WTC11 (cell line): Measurements from ENCODE around the gene TMCC1. TPM values are rescaled to one million over a fixed set of nuclear protein-coding genes. Genes with fewer than 3 reads are reported as not detected.

Experiments used
- ATAC-seq: fragments of 200-7000 bp; cut with Tn5 transposase; 2 replicates; pipeline ENCODE4 v1.10.0; 2021; ENCODE audit warnings: mild to moderate bottlenecking, moderate library complexity
- CTCF ChIA-PET: fragments of 300-600 bp; sonication (Branson Sonifier 250); formaldehyde crosslinking; loops from one replicate; lab custom pipeline; 2021; ENCODE audit warnings: antibody characterized with exemption; lab: Charles Lee
- POLR2A ChIA-PET: fragments of 350-600 bp; sonication (Branson Sonifier 250); formaldehyde crosslinking; loops from one replicate; lab custom pipeline; 2021; ENCODE audit warnings: antibody characterized with exemption; lab: Charles Lee
- DNase-seq: peaks from one replicate; pipeline ENCODE4 v3.0.0; 2021; ENCODE audit warnings: low spot score
- H3K27ac Mint-ChIP-seq: 2 replicates; pipeline ENCODE4 v1.8.0; 2021; ENCODE audit warnings: mixed read lengths
- H3K27me3 Mint-ChIP-seq: 2 replicates; pipeline ENCODE4 v1.8.0; 2021; ENCODE audit warnings: low read depth, mild to moderate bottlenecking, moderate library complexity, mixed read lengths
- H3K36me3 Mint-ChIP-seq: 2 replicates; pipeline ENCODE4 v1.8.0; 2021; ENCODE audit warnings: mixed read lengths
- H3K4me1 Mint-ChIP-seq: 2 replicates; pipeline ENCODE4 v1.8.0; 2022; ENCODE audit warnings: mixed read lengths
- H3K4me3 Mint-ChIP-seq: 2 replicates; pipeline ENCODE4 v1.8.0; 2021; ENCODE audit warnings: mild to moderate bottlenecking, moderate library complexity, mixed read lengths
- H3K9me3 Mint-ChIP-seq: 2 replicates; pipeline ENCODE4 v1.8.0; 2021; ENCODE audit warnings: mixed read lengths
- ATF6 ChIP-seq: sonication (generic); formaldehyde crosslinking; IDR thresholded peaks from 2 replicates; pipeline ENCODE4 v1.8.1; 2023; ENCODE audit warnings: mild to moderate bottlenecking, missing genetic modification reagents
- ETV6 ChIP-seq: sonication (generic); formaldehyde crosslinking; IDR thresholded peaks from 2 replicates; pipeline ENCODE4 v1.8.1; 2022; ENCODE audit warnings: mild to moderate bottlenecking, missing genetic modification reagents
- FOXP4 ChIP-seq: sonication (generic); formaldehyde crosslinking; IDR thresholded peaks from 2 replicates; pipeline ENCODE4 v1.8.0; 2022; ENCODE audit warnings: mild to moderate bottlenecking, missing genetic modification reagents
- HMGA2 ChIP-seq: fragments of 250-450 bp; sonication (Bioruptor Pico); IDR thresholded peaks from 2 replicates; pipeline ENCODE4 v1.4.0; 2021; ENCODE audit warnings: mild to moderate bottlenecking, moderate library complexity
- MAX ChIP-seq: sonication (generic); formaldehyde crosslinking; IDR thresholded peaks from 2 replicates; pipeline ENCODE4 v1.8.0; 2022; ENCODE audit warnings: mild to moderate bottlenecking, missing genetic modification reagents
- NR1H2 ChIP-seq: sonication (generic); formaldehyde crosslinking; IDR thresholded peaks from 2 replicates; pipeline ENCODE4 v1.9.0; 2021; ENCODE audit warnings: mild to moderate bottlenecking, moderate library complexity, missing genetic modification reagents
- STAT6 ChIP-seq: sonication (generic); formaldehyde crosslinking; conservative IDR thresholded peaks from 2 replicates; pipeline ENCODE4 v1.8.1; 2023; ENCODE audit warnings: mild to moderate bottlenecking, low read depth, missing genetic modification reagents, moderate library complexity
- TEAD1 ChIP-seq: sonication (generic); formaldehyde crosslinking; IDR thresholded peaks from 2 replicates; pipeline ENCODE4 v1.8.0; 2022; ENCODE audit warnings: mild to moderate bottlenecking, missing genetic modification reagents
- total RNA-seq: library from RNA; stranded (reverse); gene quantifications from 3 replicates; pipeline ENCODE4 v1.2.3, GENCODE V29; 2021
- TF ChIP-seq, protein P1 (sequence below): sonication (generic); formaldehyde crosslinking; IDR thresholded peaks from 2 replicates; pipeline ENCODE4 v1.8.0; 2023; ENCODE audit warnings: mild to moderate bottlenecking, missing genetic modification reagents
- TF ChIP-seq, protein P2 (sequence below): sonication (generic); formaldehyde crosslinking; IDR thresholded peaks from 2 replicates; pipeline ENCODE4 v1.8.1; 2023; ENCODE audit warnings: mild to moderate bottlenecking, missing genetic modification reagents, moderate library complexity
- TF ChIP-seq, protein P3 (sequence below): sonication (generic); formaldehyde crosslinking; IDR thresholded peaks from 2 replicates; pipeline ENCODE4 v1.8.1; 2022; ENCODE audit warnings: missing genetic modification reagents, borderline replicate concordance

TMCC1 gene
- total RNA-seq, 1 experiment from 2014 or later: 29.3 TPM

GRCh38 chr3:129837065-129837642 lies 56.4 kb downstream of the TMCC1 start:
- peak overlapping the region; percentile 51 for H3K27ac Mint-ChIP-seq
- DNase-seq (no peak), ATAC-seq (peak; percentile 61)
- no peak overlapping the region for H3K4me3 Mint-ChIP-seq
- no peaks in the 10 kb centered on the region for H3K9me3 Mint-ChIP-seq
- ChIA-PET POLR2A (interaction anchor here (0.5 kb wide), 1 partner anchor 121 kb away, joined by 3 read pairs; no protein-coding TSS in a partner anchor), CTCF (interaction anchor here (0.6 to 1.2 kb wide), 7 partner anchors 56 to 354 kb away, joined by 3 to 9 read pairs (median 3); no protein-coding TSS in a partner anchor)
- no peak for TF ChIP-seq FOXP4
- no peak for TF ChIP-seq NR1H2
- no peak for TF ChIP-seq STAT6
- no peak for TF ChIP-seq ATF6 (CRISPR knock-in tag)
- no peak for TF ChIP-seq TEAD1 (CRISPR knock-in tag)
- no peak for TF ChIP-seq HMGA2 (CRISPR knock-in tag)
- TF ChIP-seq ETV6 (CRISPR knock-in tag): no peak
- TF ChIP-seq, protein P1, sequence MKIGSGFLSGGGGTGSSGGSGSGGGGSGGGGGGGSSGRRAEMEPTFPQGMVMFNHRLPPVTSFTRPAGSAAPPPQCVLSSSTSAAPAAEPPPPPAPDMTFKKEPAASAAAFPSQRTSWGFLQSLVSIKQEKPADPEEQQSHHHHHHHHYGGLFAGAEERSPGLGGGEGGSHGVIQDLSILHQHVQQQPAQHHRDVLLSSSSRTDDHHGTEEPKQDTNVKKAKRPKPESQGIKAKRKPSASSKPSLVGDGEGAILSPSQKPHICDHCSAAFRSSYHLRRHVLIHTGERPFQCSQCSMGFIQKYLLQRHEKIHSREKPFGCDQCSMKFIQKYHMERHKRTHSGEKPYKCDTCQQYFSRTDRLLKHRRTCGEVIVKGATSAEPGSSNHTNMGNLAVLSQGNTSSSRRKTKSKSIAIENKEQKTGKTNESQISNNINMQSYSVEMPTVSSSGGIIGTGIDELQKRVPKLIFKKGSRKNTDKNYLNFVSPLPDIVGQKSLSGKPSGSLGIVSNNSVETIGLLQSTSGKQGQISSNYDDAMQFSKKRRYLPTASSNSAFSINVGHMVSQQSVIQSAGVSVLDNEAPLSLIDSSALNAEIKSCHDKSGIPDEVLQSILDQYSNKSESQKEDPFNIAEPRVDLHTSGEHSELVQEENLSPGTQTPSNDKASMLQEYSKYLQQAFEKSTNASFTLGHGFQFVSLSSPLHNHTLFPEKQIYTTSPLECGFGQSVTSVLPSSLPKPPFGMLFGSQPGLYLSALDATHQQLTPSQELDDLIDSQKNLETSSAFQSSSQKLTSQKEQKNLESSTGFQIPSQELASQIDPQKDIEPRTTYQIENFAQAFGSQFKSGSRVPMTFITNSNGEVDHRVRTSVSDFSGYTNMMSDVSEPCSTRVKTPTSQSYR (CRISPR knock-in tag): no peak
- TF ChIP-seq, protein P2, sequence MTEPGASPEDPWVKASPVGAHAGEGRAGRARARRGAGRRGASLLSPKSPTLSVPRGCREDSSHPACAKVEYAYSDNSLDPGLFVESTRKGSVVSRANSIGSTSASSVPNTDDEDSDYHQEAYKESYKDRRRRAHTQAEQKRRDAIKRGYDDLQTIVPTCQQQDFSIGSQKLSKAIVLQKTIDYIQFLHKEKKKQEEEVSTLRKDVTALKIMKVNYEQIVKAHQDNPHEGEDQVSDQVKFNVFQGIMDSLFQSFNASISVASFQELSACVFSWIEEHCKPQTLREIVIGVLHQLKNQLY: no peak
- TF ChIP-seq, protein P3, sequence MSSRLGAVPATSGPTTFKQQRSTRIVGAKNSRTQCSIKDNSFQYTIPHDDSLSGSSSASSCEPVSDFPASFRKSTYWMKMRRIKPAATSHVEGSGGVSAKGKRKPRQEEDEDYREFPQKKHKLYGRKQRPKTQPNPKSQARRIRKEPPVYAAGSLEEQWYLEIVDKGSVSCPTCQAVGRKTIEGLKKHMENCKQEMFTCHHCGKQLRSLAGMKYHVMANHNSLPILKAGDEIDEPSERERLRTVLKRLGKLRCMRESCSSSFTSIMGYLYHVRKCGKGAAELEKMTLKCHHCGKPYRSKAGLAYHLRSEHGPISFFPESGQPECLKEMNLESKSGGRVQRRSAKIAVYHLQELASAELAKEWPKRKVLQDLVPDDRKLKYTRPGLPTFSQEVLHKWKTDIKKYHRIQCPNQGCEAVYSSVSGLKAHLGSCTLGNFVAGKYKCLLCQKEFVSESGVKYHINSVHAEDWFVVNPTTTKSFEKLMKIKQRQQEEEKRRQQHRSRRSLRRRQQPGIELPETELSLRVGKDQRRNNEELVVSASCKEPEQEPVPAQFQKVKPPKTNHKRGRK: no peak
- TF ChIP-seq MAX (CRISPR knock-in tag): no peak
- H3K36me3 Mint-ChIP-seq: peaks cover 7% of the 10 kb centered on the region; the same call in 1 of the 2 replicates
- peaks cover 21% of the 10 kb centered on the region for H3K4me1 Mint-ChIP-seq
- H3K27me3 Mint-ChIP-seq: no peaks in the 10 kb centered on the region
